Left kidney (tissue), 8 donors: ENCODE results near the gene MMRN2. TPM values are rescaled to one million over a fixed set of nuclear protein-coding genes. Genes with fewer than 3 reads are reported as not detected.
"Not testable (repeated sequence)": the region's sequence is repeated elsewhere in the genome, so short reads cannot be mapped to it uniquely, and the experiment has no call there.

ENCODE experiments used
- DNase-seq: peaks from one replicate; pipeline ENCODE4 v3.0.0-alpha.2; 2013
- long read RNA-seq, 8 donors: transcript quantifications; one replicate each; lab custom pipeline, GENCODE V29; 2026
- polyA plus RNA-seq: library from polyadenylated mRNA; unstranded; fragments of 120-200 nt; gene quantifications from one replicate; pipeline ENCODE4 v1.2.1, GENCODE V29; 2013; ENCODE audit not compliant: insufficient read length

Gene MMRN2, protein sequence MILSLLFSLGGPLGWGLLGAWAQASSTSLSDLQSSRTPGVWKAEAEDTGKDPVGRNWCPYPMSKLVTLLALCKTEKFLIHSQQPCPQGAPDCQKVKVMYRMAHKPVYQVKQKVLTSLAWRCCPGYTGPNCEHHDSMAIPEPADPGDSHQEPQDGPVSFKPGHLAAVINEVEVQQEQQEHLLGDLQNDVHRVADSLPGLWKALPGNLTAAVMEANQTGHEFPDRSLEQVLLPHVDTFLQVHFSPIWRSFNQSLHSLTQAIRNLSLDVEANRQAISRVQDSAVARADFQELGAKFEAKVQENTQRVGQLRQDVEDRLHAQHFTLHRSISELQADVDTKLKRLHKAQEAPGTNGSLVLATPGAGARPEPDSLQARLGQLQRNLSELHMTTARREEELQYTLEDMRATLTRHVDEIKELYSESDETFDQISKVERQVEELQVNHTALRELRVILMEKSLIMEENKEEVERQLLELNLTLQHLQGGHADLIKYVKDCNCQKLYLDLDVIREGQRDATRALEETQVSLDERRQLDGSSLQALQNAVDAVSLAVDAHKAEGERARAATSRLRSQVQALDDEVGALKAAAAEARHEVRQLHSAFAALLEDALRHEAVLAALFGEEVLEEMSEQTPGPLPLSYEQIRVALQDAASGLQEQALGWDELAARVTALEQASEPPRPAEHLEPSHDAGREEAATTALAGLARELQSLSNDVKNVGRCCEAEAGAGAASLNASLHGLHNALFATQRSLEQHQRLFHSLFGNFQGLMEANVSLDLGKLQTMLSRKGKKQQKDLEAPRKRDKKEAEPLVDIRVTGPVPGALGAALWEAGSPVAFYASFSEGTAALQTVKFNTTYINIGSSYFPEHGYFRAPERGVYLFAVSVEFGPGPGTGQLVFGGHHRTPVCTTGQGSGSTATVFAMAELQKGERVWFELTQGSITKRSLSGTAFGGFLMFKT
- 23.7 TPM for polyA plus RNA-seq
- long read RNA-seq, donor 1, full-length matches to known transcripts, result 4 of 70 reads
- long read RNA-seq, donor 1, partial matches to known transcripts, result 39 of 70 reads
- long read RNA-seq, donor 1, other reads (novel, unspliced or antisense), result 27 of 70 reads
- long read RNA-seq, donor 2, full-length matches to known transcripts, result 6 of 35 reads
- long read RNA-seq, donor 2, partial matches to known transcripts, result 29 of 35 reads
- long read RNA-seq, donor 2, other reads (novel, unspliced or antisense), result 0 of 35 reads
- long read RNA-seq, donor 3, full-length matches to known transcripts, result 1 of 24 reads
- long read RNA-seq, donor 3, partial matches to known transcripts, result 23 of 24 reads
- long read RNA-seq, donor 3, other reads (novel, unspliced or antisense), result 0 of 24 reads
- long read RNA-seq, donor 4, result 0 reads
- long read RNA-seq, donor 5, full-length matches to known transcripts, result 5 of 69 reads
- long read RNA-seq, donor 5, partial matches to known transcripts, result 64 of 69 reads
- long read RNA-seq, donor 5, other reads (novel, unspliced or antisense), result 0 of 69 reads
- long read RNA-seq, donor 6, full-length matches to known transcripts, result 2 of 18 reads
- long read RNA-seq, donor 6, partial matches to known transcripts, result 16 of 18 reads
- long read RNA-seq, donor 6, other reads (novel, unspliced or antisense), result 0 of 18 reads
- long read RNA-seq, donor 7, full-length matches to known transcripts, result 3 of 3 reads
- long read RNA-seq, donor 7, partial matches to known transcripts, result 0 of 3 reads
- long read RNA-seq, donor 7, other reads (novel, unspliced or antisense), result 0 of 3 reads
- long read RNA-seq, donor 8, full-length matches to known transcripts, result 1 of 1 reads
- long read RNA-seq, donor 8, partial matches to known transcripts, result 0 of 1 reads
- long read RNA-seq, donor 8, other reads (novel, unspliced or antisense), result 0 of 1 reads

GRCh38 chr10:86957471-86958115 lies at the start of gene MMRN2:
Gene MMRN2, minus strand, starts transcription at chr10:86957615. Its CDS starts 74 bp downstream, at chr10:86957541.
- no peak for DNase-seq

- DNase-seq, result not testable (repeated sequence)
These were observed 49.7 kb upstream of the MMRN2 start for GRCh38 chr10:87007124-87007523.

DNA sequence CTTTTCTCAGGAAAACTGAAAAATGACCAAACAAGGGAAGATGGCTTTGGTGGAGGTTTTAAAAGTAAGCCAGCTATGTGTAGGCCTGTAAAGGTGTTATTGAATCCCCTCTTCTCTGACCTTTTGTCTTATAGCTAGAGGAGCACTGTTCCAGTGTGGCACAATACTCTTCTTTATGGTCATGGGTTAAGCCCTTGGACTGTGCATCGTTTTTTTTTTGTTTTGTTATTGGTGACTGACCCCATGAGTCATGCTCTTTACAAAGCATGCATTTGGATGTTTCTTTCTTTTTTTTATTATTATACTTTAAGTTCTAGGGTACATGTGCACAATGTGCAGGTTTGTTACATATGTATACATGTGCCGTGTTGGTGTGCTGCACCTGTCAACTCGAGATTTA lies 43.1 kb upstream of the MMRN2 start:
- no peak for DNase-seq

DNA sequence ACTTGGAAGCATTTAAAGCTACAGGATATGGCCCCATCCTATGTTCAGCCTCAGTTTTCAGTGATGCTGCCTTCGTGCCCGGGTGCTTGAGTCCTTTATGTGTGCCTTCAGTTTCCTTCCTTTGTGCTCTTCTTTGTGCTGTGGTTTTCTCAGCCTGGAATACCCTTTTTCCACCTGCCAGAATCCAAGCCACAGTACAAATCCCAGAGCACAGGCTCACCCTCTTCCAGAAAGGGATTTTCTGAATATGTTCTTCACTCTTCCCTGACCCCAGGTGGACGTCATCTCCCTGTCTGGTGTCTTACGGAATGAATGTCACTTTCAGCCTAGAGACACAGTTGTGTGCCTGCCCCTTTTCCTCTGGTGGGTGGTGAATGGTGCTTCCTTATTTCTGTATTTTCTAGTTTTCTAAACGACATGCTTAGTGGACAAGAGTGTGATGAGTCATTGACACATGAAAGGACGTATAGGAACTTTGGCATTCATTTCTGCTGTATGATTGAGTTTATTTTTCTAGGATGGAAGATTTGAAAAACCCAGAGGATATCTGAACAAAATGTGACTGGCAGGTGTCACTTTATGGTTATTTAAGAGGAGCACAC lies 42.5 kb upstream of the MMRN2 start:
- not testable (repeated sequence) for DNase-seq

- no peak for DNase-seq
These were observed 35.5 kb upstream of the MMRN2 start for GRCh38 chr10:86992929-86993328.

GRCh38 chr10:86992456-86992855 lies 35.0 kb upstream of the MMRN2 start:
- no peak for DNase-seq

GRCh38 chr10:86991362-86991761 lies 33.9 kb upstream of the MMRN2 start:
- not testable (repeated sequence) for DNase-seq

DNA sequence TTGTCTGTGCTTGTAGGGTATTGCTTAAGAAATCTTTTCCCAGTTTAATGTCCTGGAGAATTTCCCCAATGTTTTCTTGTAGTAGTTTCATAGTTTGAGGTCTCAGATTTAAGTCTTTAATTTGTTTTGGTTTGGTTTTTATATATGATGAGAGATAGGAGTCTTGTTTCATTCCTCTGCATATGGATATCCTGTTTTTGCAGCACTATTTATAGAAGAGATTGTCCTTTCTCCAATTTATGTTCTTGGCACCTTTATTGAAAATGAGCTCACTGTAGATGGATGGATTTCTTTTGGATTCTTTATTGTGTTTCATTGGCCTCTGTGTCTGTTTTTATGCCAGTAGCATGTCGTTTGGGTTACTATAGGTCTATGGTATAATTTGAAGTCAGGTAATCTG lies 31.1 kb upstream of the MMRN2 start:
- DNase-seq, result no peak

- not testable (repeated sequence) for DNase-seq
These were observed 27.1 kb upstream of the MMRN2 start for GRCh38 chr10:86984498-86984897.

DNA sequence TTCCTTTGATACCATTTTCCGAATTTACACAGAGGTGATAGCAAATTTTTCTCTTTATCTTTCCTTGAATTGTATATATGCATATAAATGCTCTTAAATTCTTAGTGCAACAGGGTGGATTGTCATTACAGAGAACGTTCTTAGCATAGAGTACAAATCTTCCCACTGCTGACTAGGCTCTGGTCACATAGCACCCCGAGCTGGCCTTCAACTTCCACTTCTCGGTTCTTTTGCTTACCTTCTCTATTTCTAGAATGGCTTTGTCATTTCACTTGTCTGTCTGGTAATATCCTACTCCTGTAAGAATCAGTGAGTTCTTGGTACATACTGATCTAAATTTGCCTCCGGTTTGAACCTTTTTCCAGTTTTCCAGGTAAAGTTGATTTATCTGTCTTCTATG lies 24.3 kb upstream of the MMRN2 start:
- no peak for DNase-seq

DNA sequence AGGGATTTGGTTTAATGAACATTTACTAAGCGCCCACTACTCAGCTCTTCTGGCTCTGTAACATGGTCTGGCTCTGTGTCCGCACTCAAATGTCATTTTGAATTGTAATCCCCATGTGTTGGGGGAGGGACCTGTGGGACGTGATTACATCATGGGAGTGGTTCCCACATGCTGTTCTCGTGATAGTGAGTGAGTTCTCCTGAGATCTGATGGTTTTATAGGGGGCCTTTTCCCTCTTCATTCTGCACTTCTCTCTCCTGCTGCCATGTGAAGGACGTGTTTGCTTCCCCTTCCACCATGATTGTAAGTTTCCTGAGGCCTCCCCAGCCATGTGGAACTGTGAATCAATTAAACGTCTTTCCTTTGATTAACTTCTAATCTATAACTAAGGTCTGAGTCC lies 23.6 kb upstream of the MMRN2 start:
- DNase-seq, result not testable (repeated sequence)

DNA sequence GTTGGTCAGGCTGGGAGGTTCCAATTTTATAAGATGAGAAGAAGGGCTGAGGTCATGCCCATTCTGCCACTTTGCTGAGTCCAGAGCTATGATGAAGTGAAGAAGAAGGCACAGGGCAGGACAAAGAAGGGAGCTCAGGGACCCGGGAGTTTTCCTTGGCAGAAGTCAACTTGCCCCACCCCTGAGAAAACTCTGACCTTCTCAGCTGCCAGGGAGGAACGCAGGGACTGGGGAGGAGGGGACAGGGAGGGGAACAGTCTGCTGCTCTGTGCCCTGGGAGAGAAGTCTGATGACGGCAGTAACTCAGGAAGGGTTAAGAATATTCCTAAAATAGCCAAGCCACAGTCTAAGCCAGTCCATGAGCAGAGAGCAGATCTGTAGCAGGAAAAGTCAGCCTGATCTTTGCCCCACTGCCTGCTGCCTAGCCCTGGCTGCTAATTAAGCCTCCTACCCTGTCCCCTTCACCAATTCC lies 22.6 kb upstream of the MMRN2 start:
- DNase-seq, result no peak

GRCh38 chr10:86979296-86979818 lies 21.9 kb upstream of the MMRN2 start:
- DNase-seq, result no peak

DNA sequence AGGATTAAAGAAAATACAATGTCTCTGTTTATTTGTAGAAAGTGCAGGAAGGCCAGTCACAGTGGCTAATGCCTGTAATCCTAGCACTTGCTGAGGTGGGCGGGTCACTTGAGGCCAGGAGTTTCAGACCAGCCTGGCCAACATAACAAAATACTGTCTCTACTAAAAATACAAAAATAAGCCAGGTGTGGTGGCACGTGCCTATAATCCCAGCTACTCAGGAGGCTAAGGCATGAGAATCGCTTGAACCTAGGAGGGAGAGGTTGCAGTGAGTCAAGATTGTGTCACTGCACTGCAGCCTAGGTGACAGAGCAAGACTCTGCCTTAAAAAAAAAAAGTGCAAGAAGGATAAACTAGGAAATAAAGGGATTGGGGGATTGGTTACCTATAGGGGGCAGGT lies 21.0 kb upstream of the MMRN2 start:
- DNase-seq, result not testable (repeated sequence)

DNA sequence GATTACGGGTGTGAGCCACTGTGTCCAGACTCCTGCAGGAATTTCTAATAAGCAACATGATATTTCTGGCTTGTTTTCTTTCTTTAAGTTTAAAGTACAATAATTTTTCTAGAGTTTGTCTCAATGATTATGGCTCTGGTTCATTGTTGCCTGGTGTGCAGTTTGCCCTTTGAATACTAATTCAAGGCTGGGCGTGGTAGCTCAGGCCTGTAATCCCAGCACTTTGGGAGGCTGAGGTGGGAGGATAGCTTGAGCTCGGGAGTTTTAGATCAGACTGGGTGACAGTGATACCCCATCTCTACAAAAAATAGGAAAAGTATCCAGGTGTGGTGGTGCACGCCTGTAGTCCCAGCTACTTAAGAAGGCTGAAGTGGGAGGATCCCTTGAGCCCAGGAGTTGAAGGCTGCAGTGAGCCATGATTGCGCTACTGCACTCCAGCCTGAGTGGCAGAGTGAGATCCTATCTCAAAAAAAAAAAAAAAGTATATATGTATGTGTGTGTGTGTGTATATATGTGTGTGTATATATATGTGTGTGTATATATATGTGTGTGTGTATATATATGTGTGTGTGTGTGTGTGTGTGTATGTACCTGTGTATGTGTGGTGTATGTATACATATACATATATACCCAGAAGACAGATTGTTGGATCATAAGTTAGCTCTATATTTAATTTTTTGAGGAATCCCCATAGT lies 19.1 kb upstream of the MMRN2 start:
- DNase-seq, result no peak

DNA sequence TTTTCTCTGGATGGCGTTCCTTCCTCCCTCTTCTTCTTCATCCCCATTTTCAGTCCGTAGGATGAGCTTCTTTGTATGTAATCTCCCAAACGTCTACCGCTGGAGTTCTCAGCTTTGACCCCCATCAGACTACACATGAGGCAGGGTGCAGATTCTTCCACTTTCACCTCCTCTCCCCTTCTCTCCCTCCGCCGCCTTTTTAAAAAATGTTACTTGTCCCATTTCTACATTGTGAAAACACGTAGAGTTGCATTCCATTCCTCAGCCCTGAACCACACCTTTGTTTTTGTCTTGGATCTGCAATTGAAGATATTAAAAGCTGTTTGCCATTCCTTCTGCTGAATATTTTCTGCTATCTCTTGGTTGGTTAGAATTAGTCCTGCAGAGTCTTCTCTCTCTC lies 17.1 kb upstream of the MMRN2 start:
- DNase-seq, result no peak

DNA sequence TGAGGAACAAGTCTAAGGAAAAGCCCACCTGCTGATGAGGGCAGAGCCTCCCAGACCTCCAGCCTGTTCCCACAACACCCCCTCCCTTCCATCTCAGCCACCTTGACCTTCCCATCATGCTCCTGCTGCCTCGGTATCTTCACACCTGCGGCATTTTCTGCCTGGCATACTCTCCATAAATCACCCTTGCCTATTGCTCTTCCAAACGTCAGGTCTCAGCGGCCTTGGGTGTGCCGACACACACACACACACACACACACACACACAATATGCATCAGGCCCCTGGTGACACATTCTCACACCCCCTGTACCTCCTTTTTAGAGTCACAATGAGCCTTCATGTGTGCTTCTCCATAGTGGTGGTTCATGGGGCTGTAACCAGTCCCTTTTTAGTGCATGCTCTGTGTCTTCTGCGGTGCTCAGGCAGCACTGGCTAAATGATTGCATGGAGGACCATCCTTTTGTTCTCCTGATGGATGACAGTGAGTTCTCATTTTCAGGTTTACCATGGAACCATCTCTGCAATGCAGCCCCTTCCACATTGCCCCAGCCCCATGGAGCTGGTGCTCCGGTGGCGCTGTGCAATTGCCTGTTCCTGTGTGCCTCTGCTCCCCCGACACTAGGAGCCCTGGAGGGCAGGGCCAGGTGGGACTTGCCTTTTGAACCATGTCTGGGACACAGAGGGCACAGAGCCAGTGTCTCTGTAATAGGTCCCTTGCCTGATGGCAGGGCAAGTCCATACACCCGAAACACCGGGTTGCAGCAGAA lies 15.4 kb upstream of the MMRN2 start:
- DNase-seq, result no peak
